NB4 (cell line): ENCODE data around the gene PTCH1.

Experiments
- POLR2A ChIP-seq: IDR thresholded peaks from 2 replicates; pipeline ENCODE4 v1.6.1; 2011; ENCODE audit warnings: mild to moderate bottlenecking; ENCODE audit not compliant: insufficient read length; ENCODE audit errors: extremely low read depth
- TF ChIP-seq, protein P1 (sequence below): IDR thresholded peaks from one replicate; pipeline ENCODE4 v1.5.1; 2012; ENCODE audit warnings: low read depth, low read length
- TF ChIP-seq, protein P2 (sequence below): IDR thresholded peaks from 2 replicates; pipeline ENCODE4 v1.6.1; 2011; ENCODE audit warnings: low read depth, low read length

DNA sequence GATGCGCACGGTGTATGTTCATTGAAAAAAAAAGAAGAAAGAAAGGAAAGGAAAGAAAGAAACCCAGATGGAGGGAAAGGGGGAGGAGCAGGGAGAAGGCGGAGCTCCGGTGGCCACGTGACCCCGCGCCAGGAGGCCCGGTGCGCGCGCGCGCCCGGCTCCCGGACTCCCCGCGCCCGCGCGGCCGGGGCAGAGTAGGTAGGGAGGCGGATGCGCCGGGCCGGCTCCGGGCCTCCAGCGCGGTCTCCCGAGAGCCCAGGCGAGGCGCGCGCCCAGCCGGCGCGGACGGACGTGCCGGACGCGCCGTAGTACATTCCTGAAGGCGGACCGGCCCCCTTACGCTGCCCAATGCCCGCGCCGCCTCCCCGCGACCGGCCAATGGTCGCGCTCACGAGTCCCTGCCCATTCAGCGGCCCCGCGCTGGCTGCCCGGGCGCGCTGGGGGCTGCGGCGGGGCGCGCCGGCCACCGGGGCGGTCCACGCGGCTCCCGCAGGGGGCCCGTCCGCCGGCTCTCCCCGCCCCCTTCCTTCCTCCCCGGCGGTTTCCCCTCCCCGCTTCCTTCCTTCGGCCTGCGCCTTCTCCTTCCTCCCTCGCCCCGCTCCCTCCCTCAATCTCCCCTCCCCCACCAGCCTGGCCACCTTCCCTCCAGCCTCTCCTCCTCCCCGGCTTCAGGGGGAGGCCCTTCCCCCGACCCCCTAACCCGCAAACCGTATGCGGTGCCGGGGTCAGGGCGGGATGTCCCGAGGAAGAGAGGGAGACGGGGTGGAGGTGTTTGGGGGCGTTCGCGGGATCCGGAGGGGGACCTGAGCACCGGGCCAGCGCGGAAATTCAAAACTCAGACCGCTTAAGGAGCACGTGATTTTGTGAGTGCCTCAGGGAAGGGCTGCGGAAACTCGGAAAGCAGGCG, 5.8 kb downstream of the PTCH1 start:
- TF ChIP-seq, protein P1, sequence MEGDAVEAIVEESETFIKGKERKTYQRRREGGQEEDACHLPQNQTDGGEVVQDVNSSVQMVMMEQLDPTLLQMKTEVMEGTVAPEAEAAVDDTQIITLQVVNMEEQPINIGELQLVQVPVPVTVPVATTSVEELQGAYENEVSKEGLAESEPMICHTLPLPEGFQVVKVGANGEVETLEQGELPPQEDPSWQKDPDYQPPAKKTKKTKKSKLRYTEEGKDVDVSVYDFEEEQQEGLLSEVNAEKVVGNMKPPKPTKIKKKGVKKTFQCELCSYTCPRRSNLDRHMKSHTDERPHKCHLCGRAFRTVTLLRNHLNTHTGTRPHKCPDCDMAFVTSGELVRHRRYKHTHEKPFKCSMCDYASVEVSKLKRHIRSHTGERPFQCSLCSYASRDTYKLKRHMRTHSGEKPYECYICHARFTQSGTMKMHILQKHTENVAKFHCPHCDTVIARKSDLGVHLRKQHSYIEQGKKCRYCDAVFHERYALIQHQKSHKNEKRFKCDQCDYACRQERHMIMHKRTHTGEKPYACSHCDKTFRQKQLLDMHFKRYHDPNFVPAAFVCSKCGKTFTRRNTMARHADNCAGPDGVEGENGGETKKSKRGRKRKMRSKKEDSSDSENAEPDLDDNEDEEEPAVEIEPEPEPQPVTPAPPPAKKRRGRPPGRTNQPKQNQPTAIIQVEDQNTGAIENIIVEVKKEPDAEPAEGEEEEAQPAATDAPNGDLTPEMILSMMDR: no peak
- TF ChIP-seq POLR2A: peak; percentile 64
- TF ChIP-seq, protein P2, sequence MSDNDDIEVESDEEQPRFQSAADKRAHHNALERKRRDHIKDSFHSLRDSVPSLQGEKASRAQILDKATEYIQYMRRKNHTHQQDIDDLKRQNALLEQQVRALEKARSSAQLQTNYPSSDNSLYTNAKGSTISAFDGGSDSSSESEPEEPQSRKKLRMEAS: peak; percentile 98
